Uterus (tissue), 2 donors: ENCODE measurements around the gene FARS2.

ENCODE experiments used
- CTCF ChIP-seq, 4 experiments: fragments of 200-600 bp in 2 of 4; fragments of 450-650 bp in 2 of 4; sonication (generic) in 2 of 4; IDR thresholded peaks; one replicate each; pipeline ENCODE4 v1.5.1; 2016 to 2019; ENCODE audit warnings: antibody characterized with exemption in 4 of 4, mild to moderate bottlenecking in 2 of 4, moderate library complexity in 1 of 4
- POLR2A ChIP-seq, 2 donors: fragments of 450-650 bp; IDR thresholded peaks; one replicate each; pipeline ENCODE4 v1.6.1; 2016; ENCODE audit warnings: antibody characterized with exemption in 2 of 2, mild to moderate bottlenecking in 1 of 2, moderate library complexity in 1 of 2

- no peak for TF ChIP-seq CTCF (IDR thresholded peaks at IDR 0.05)
- TF ChIP-seq POLR2A (IDR thresholded peaks at IDR 0.05): no peak
Observed at GRCh38 chr6:5457041-5457440, 195.7 kb downstream of the FARS2 start.
